ENCODE results near the gene TGM1. TPM values are rescaled to one million over a fixed set of nuclear protein-coding genes. Genes with fewer than 3 reads are reported as not detected.
"Not testable (repeated sequence)": the region's sequence is repeated elsewhere in the genome, so short reads cannot be mapped to it uniquely, and the experiment has no call there.

TGM1 gene
- total RNA-seq, 1 donor from 2014 or later = 26.1 TPM

GRCh38 chr14:24233538-24233866, 29.5 kb downstream of the TGM1 start:
- no peak for DNase-seq

- DNase-seq = peak; percentile 49
These were observed 30.1 kb downstream of the TGM1 start, which contains the start of gene GMPR2 for GRCh38 chr14:24232645-24233537. Gene GMPR2, plus strand, starts transcription at chr14:24232929. Its CDS starts 325 bp downstream, at chr14:24233254.

- peak; percentile 97 for DNase-seq
These were observed 30.8 kb downstream of the TGM1 start, which contains the start of gene NEDD8 for GRCh38 chr14:24232121-24232644. Gene NEDD8, minus strand, starts transcription at chr14:24232367. Its CDS starts 100 bp downstream, at chr14:24232267.

- no peak for DNase-seq
These were observed 31.5 kb downstream of the TGM1 start for GRCh38 chr14:24231263-24232120.

- no peak for DNase-seq
These were observed 34.1 kb downstream of the TGM1 start for GRCh38 chr14:24228902-24229301.

- no peak for DNase-seq
These were observed 36.5 kb downstream of the TGM1 start for GRCh38 chr14:24226473-24226872.

- DNase-seq = no peak
These were observed 38.3 kb downstream of the TGM1 start for GRCh38 chr14:24224618-24225071.

- DNase-seq = not testable (repeated sequence)
These were observed 40.0 kb downstream of the TGM1 start for GRCh38 chr14:24222987-24223386.

GRCh38 chr14:24219521-24219920, 43.5 kb downstream of the TGM1 start:
- DNase-seq = no peak

GRCh38 chr14:24219080-24219479, 43.9 kb downstream of the TGM1 start:
- no peak for DNase-seq

GRCh38 chr14:24216876-24217275, 46.1 kb downstream of the TGM1 start:
- DNase-seq = not testable (repeated sequence)

GRCh38 chr14:24216345-24216699, 46.7 kb downstream of the TGM1 start:
- DNase-seq = no peak

GRCh38 chr14:24215495-24216344, 47.3 kb downstream of the TGM1 start, which contains the start of gene MDP1:
Gene MDP1, minus strand, starts transcription at chr14:24216066. Its CDS starts 111 bp downstream, at chr14:24215955.
- DNase-seq = peak; percentile 86

GRCh38 chr14:24213866-24214662, 48.9 kb downstream of the TGM1 start:
- no peak for DNase-seq

- peak; percentile 97 for DNase-seq
These were observed 49.8 kb downstream of the TGM1 start, which contains the start of gene CHMP4A for GRCh38 chr14:24212924-24213865. Gene CHMP4A, minus strand, starts transcription at chr14:24213488. Its CDS starts 49 bp downstream, at chr14:24213439.

GRCh38 chr14:24211311-24211710, 51.7 kb downstream of the TGM1 start:
- DNase-seq = no peak

- DNase-seq = no peak
These were observed 55.4 kb downstream of the TGM1 start for GRCh38 chr14:24207625-24208024.

- DNase-seq = no peak
These were observed 55.8 kb downstream of the TGM1 start for GRCh38 chr14:24207104-24207551.
